HG03460 (cell line): ENCODE measurements around the gene PYROXD2.

Source experiments
- ATAC-seq: cut with Tn5 transposase; IDR thresholded peaks from one replicate; pipeline ENCODE4 v1.9.1; 2021; ENCODE audit not compliant: unreplicated experiment

The PYROXD2 gene

DNA sequence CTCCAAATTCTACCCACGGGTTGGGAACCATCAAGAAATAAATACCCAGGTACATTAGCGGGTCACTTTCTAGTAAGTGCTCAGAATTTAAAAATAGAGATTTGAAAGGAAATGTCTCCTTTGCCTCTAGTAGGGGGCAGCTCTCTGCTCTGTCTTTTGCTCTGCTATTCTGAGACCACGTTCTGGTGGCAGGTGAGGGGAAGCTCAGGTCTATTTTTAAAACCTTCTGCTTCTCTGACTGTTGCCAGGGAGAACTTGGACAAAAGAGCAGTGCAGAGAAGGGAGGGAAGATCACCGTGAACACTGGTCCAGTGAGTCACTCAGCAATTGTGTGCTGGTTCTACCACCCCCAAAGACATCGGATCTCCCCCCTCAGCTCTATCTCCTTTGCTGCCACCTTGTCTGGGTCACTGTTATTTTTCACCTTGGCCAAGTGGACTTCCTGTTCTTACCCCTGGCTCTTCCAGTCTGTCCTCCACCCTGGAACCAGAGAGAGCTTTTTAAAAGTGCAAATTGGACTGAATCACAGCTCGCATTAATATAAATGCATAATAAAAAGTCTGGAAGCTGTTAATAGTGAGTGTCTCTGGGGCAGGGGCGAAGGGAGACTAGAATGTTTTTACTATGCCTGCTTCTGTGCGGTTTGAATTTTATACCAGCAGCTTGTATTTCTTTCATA is 74.6 kb downstream of the PYROXD2 start:
- ATAC-seq = peak; percentile 36

DNA sequence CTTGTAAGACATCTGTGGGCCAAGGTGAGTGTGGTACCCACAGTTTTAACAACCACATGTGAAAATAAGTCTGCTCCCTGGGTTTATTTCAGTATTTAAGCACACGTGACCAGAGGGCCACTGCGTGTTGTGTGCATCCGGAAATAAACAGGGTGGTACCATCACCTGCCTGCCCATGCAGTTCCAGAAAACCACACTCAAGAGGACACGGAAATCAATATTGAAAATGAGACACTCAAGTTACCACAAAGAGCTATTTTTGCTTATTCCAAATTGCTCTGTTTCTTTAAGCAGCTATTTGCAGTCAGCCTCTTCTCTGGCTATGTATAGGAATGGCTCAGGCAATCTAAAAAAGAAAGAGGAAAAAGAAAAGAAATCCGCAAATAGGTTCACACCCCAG is 75.2 kb downstream of the PYROXD2 start:
- peak; percentile 80 for ATAC-seq

- ATAC-seq = no peak
Observed at GRCh38 chr10:98338896-98339295, 76.1 kb downstream of the PYROXD2 start.

- no peak for ATAC-seq
Observed at GRCh38 chr10:98338318-98338717, 76.7 kb downstream of the PYROXD2 start.

GRCh38 chr10:98337484-98337883 is 77.5 kb downstream of the PYROXD2 start:
- ATAC-seq = no peak
